GM23338 (cell line): ENCODE measurements around the gene HYCC2. TPM values are rescaled to one million over a fixed set of nuclear protein-coding genes. Genes with fewer than 3 reads are reported as not detected.

Experiments used
- ATAC-seq: fragments of 200-7000 bp; cut with Tn5 transposase; 3 replicates; pipeline ENCODE4 v1.9.1; 2020
- DNase-seq: peaks from one replicate; pipeline ENCODE4 v3.0.0-alpha.2; 2015; ENCODE audit warnings: low spot score
- H2AFZ ChIP-seq: fragments of 200-600 bp; sonication (generic); 2 replicates; pipeline ENCODE4 v1.8.0; 2016; ENCODE audit warnings: antibody characterized with exemption, mild to moderate bottlenecking, moderate library complexity
- H3F3A ChIP-seq: fragments of 200-600 bp; sonication (generic); replicated peaks from 2 replicates; pipeline ENCODE4 v1.8.0; 2017; ENCODE audit warnings: antibody characterized with exemption, mixed run types, low read depth
- H3K27ac ChIP-seq: fragments of 200-600 bp; sonication (generic); 2 replicates; pipeline ENCODE4 v1.6.1; 2016; ENCODE audit warnings: low read depth
- H3K27me3 ChIP-seq: fragments of 200-600 bp; sonication (generic); 2 replicates; pipeline ENCODE4 v1.8.0; 2016; ENCODE audit warnings: mild to moderate bottlenecking, mixed run types, moderate library complexity; ENCODE audit not compliant: insufficient read depth
- H3K36me3 ChIP-seq: fragments of 200-600 bp; sonication (generic); 2 replicates; pipeline ENCODE4 v1.8.0; 2016; ENCODE audit warnings: mild to moderate bottlenecking; ENCODE audit not compliant: insufficient read depth
- H3K4me1 ChIP-seq: fragments of 200-600 bp; sonication (generic); 2 replicates; pipeline ENCODE4 v1.8.0; 2016; ENCODE audit warnings: mild to moderate bottlenecking, moderate library complexity; ENCODE audit not compliant: insufficient read depth
- H3K4me2 ChIP-seq: fragments of 200-600 bp; sonication (generic); 2 replicates; pipeline ENCODE4 v1.7.1; 2017; ENCODE audit warnings: mixed run types
- H3K4me3 ChIP-seq: fragments of 200-600 bp; sonication (generic); 2 replicates; pipeline ENCODE4 v1.6.1; 2016; ENCODE audit warnings: mixed run types
- H3K79me2 ChIP-seq: fragments of 200-600 bp; sonication (generic); replicated peaks from 2 replicates; pipeline ENCODE4 v1.8.0; 2017; ENCODE audit warnings: mild to moderate bottlenecking; ENCODE audit not compliant: insufficient read depth
- H3K9me2 ChIP-seq: fragments of 200-600 bp; sonication (generic); 2 replicates; pipeline ENCODE4 v1.8.0; 2017; ENCODE audit not compliant: insufficient read depth
- H4K20me1 ChIP-seq: fragments of 200-600 bp; sonication (generic); replicated peaks from 2 replicates; pipeline ENCODE4 v1.8.0; 2017; ENCODE audit warnings: mild to moderate bottlenecking; ENCODE audit not compliant: insufficient read depth
- H3K27ac Mint-ChIP-seq: 2 replicates; pipeline ENCODE4 v1.8.0; 2020; ENCODE audit warnings: inconsistent platforms, mild to moderate bottlenecking, moderate library complexity, mixed read lengths
- H3K27me3 Mint-ChIP-seq: 3 replicates; pipeline ENCODE4 v1.8.0; 2022; ENCODE audit warnings: low read depth, mild to moderate bottlenecking, moderate library complexity, mixed read lengths, inconsistent platforms; ENCODE audit not compliant: insufficient read depth, poor library complexity
- H3K36me3 Mint-ChIP-seq: 3 replicates; pipeline ENCODE4 v1.8.0; 2021; ENCODE audit warnings: low read depth, mild to moderate bottlenecking, inconsistent platforms, moderate library complexity, mixed read lengths
- H3K4me1 Mint-ChIP-seq: 3 replicates; pipeline ENCODE4 v1.8.0; 2020; ENCODE audit warnings: mild to moderate bottlenecking, inconsistent platforms, mixed read lengths
- H3K4me3 Mint-ChIP-seq: 3 replicates; pipeline ENCODE4 v1.8.0; 2021; ENCODE audit warnings: moderate library complexity, mild to moderate bottlenecking, inconsistent platforms, mixed read lengths
- H3K9me3 Mint-ChIP-seq: 3 replicates; pipeline ENCODE4 v1.8.0; 2020; ENCODE audit warnings: moderate library complexity, mild to moderate bottlenecking, inconsistent platforms, mixed read lengths
- CREB1 ChIP-seq: fragments of 250-450 bp; sonication (Bioruptor Pico); IDR thresholded peaks from 2 replicates; pipeline ENCODE4 v1.5.0; 2020; ENCODE audit warnings: low read depth, mild to moderate bottlenecking, moderate library complexity
- CTCF ChIP-seq, 2 experiments: fragments of 200-600 bp in 1 of 2; sonication (generic) in 1 of 2; conservative IDR thresholded peaks; 2 replicates each; pipeline versions ENCODE4 v1.5.1 to v1.6.1; 2016 to 2017; ENCODE audit warnings: antibody characterized with exemption in 2 of 2, low read depth in 2 of 2, mild to moderate bottlenecking in 2 of 2, moderate library complexity in 1 of 2
- ETS1 ChIP-seq: IDR thresholded peaks from 2 replicates; pipeline ENCODE4 v1.6.1; 2016; ENCODE audit warnings: antibody characterized with exemption
- EZH2phosphoT487 ChIP-seq: fragments of 200-600 bp; sonication (generic); IDR thresholded peaks from one replicate; pipeline ENCODE4 v1.8.1; 2018; ENCODE audit warnings: antibody characterized with exemption; ENCODE audit not compliant: unreplicated experiment
- JUNB ChIP-seq: IDR thresholded peaks from one replicate; pipeline ENCODE4 v1.6.1; 2016; ENCODE audit warnings: antibody characterized with exemption; ENCODE audit not compliant: unreplicated experiment
- NANOG ChIP-seq: IDR thresholded peaks from 2 replicates; pipeline ENCODE4 v1.6.1; 2016; ENCODE audit warnings: antibody characterized with exemption, borderline replicate concordance
- POLR2AphosphoS5 ChIP-seq: IDR thresholded peaks from 2 replicates; pipeline ENCODE4 v1.6.1; 2016; ENCODE audit warnings: antibody characterized with exemption, low read depth
- ZNF114 ChIP-seq: fragments of 250-450 bp; sonication (Bioruptor Pico); IDR thresholded peaks from 2 replicates; pipeline ENCODE4 v1.5.0; 2020; ENCODE audit warnings: mild to moderate bottlenecking, moderate library complexity
- ZNF331 ChIP-seq: fragments of 250-450 bp; sonication (Bioruptor Pico); IDR thresholded peaks from 2 replicates; pipeline ENCODE4 v1.5.0; 2020; ENCODE audit warnings: low read depth, mild to moderate bottlenecking, moderate library complexity
- polyA plus RNA-seq: library from polyadenylated mRNA; unstranded; fragments of >200 nt; fragmentation: Nextera tagmentation; extraction: Ambion mirVana; gene quantifications from 2 replicates; pipeline ENCODE4 v1.2.1, GENCODE V29; 2016
- total RNA-seq: library from RNA; depleted of rRNA; stranded (reverse); fragments of >200 nt; shearing (Covaris generic); gene quantifications from 2 replicates; pipeline ENCODE4 v1.2.3, GENCODE V29; 2014
- TF ChIP-seq, protein P1 (sequence below): IDR thresholded peaks from one replicate; pipeline ENCODE4 v1.6.1; 2018; ENCODE audit warnings: antibody characterized with exemption; ENCODE audit not compliant: unreplicated experiment

HYCC2 gene
- total and polyA plus RNA-seq, 2 experiments from 2014 or later = 2.4 to 4.8 TPM

DNA sequence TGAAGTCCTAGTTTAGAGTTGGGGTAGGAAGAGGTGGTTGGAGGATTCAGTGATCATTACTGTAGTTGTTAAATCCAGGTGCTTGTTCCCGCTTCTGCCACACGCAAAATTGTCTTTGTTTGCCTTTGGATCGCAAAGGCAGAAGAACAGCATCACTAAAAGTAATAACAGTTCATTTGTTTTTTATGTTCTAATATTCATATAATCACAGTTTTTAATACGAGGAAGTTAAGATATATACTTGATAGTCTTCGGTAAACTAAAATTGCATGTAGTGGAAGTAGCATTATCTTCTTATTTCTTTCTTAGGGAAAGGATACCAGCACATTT lies 695 bp upstream of the HYCC2 start (continued):
- TF ChIP-seq CTCF (conservative IDR thresholded peaks at IDR 0.05; ENCODE audit: low read depth in 2 of 2) (no peak), POLR2AphosphoS5 (no peak), ETS1 (no peak), NANOG (no peak)

- peak; percentile 6; the same call in 1 of the 3 replicates for ATAC-seq
- H3K27me3 ChIP-seq = no peaks in the 10 kb centered on the region
- peak overlapping the region; percentile 83 for H3K4me2 ChIP-seq
- H3K36me3 ChIP-seq = no peaks in the 10 kb centered on the region
- H3F3A ChIP-seq = no peaks in the 10 kb centered on the region
- DNase-seq = no peak
- Mint-ChIP-seq H3K27ac (0 out of 2 replicates have a peak overlapping the region, but pooled peaks have one; percentile 98), H3K36me3 (no peaks in the 10 kb centered on the region), H3K9me3 (no peaks in the 10 kb centered on the region; the same call in 2 of the 3 replicates), H3K4me3 (peak overlapping the region; percentile 95), H3K27me3 (no peaks in the 10 kb centered on the region), H3K4me1 (peaks cover 17% of the 10 kb centered on the region; the same call in 2 of the 3 replicates)
- H3K4me1 ChIP-seq = peaks cover 4% of the 10 kb centered on the region; the same call in 1 of the 2 replicates
- no peaks in the 10 kb centered on the region for H3K9me2 ChIP-seq
- peak overlapping the region; percentile 69 for H3K4me3 ChIP-seq
- H2AFZ ChIP-seq = peak overlapping the region; percentile 53; the same call in 1 of the 2 replicates
- H4K20me1 ChIP-seq = no peaks in the 10 kb centered on the region
- H3K27ac ChIP-seq = no peak overlapping the region
- peaks cover 57% of the 10 kb centered on the region for H3K79me2 ChIP-seq
- TF ChIP-seq ZNF331 (no peak), EZH2phosphoT487 (no peak), POLR2AphosphoS5 (no peak), JUNB (no peak), NANOG (no peak), CTCF (conservative IDR thresholded peaks at IDR 0.05; ENCODE audit: low read depth in 2 of 2) (no peak), ZNF114 (no peak), CREB1 (CRISPR knock-in tag) (no peak)
- TF ChIP-seq, protein P1, sequence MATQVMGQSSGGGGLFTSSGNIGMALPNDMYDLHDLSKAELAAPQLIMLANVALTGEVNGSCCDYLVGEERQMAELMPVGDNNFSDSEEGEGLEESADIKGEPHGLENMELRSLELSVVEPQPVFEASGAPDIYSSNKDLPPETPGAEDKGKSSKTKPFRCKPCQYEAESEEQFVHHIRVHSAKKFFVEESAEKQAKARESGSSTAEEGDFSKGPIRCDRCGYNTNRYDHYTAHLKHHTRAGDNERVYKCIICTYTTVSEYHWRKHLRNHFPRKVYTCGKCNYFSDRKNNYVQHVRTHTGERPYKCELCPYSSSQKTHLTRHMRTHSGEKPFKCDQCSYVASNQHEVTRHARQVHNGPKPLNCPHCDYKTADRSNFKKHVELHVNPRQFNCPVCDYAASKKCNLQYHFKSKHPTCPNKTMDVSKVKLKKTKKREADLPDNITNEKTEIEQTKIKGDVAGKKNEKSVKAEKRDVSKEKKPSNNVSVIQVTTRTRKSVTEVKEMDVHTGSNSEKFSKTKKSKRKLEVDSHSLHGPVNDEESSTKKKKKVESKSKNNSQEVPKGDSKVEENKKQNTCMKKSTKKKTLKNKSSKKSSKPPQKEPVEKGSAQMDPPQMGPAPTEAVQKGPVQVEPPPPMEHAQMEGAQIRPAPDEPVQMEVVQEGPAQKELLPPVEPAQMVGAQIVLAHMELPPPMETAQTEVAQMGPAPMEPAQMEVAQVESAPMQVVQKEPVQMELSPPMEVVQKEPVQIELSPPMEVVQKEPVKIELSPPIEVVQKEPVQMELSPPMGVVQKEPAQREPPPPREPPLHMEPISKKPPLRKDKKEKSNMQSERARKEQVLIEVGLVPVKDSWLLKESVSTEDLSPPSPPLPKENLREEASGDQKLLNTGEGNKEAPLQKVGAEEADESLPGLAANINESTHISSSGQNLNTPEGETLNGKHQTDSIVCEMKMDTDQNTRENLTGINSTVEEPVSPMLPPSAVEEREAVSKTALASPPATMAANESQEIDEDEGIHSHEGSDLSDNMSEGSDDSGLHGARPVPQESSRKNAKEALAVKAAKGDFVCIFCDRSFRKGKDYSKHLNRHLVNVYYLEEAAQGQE = no peak
These were observed 458 bp downstream of the HYCC2 start for GRCh38 chr2:201070948-201071478.
